WERI-Rb-1 (cell line): ENCODE results near the gene GNB1.

Experiments used
- DNase-seq: peaks from one replicate; pipeline ENCODE4 v3.0.0-alpha.2; 2020
- H3K27ac ChIP-seq: fragments of 250-450 bp; sonication (Bioruptor Pico); 2 replicates; pipeline ENCODE4 v1.5.1; 2020; ENCODE audit warnings: mild to moderate bottlenecking, moderate library complexity
- H3K27me3 ChIP-seq: fragments of 250-450 bp; sonication (Bioruptor Pico); 2 replicates; pipeline ENCODE4 v1.5.1; 2021; ENCODE audit warnings: mild to moderate bottlenecking, low read depth, moderate library complexity; ENCODE audit not compliant: insufficient read depth, severe bottlenecking
- H3K36me3 ChIP-seq: fragments of 250-450 bp; sonication (Bioruptor Pico); 2 replicates; pipeline ENCODE4 v1.5.1; 2020; ENCODE audit warnings: mild to moderate bottlenecking, moderate library complexity
- H3K4me3 ChIP-seq: 2 replicates; pipeline ENCODE4 v1.5.1; 2011; ENCODE audit warnings: low read depth, mild to moderate bottlenecking, control low read depth, low read length
- H3K9me3 ChIP-seq: fragments of 250-450 bp; sonication (Bioruptor Pico); 2 replicates; pipeline ENCODE4 v1.5.1; 2021; ENCODE audit warnings: mild to moderate bottlenecking, moderate library complexity; ENCODE audit not compliant: severe bottlenecking
- TF ChIP-seq, protein P1 (sequence below): IDR thresholded peaks from 2 replicates; pipeline ENCODE4 v1.5.1; 2011; ENCODE audit warnings: low read depth, mild to moderate bottlenecking, control low read depth, inconsistent platforms, low read length

GNB1 gene

DNA sequence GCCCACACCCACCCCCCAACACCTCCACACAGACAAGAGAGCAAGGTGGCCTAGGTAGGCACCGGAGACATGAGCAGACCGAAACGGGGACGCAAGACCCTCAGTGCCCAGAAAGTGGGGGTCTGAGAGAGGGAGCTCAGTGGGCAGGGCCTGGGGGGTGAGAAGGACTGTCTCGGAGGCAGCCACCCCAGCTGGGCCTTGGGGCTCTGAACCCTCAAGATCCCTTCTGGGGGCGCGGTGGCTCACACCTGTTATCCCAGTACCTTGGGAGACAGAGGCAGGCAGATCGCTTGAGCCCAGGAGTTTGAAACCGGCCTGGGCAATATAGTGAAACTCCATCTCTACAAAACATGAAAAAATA is 9.1 kb upstream of the GNB1 start:
- Histone ChIP-seq H3K36me3 (no peaks in the 10 kb centered on the region), H3K27me3 (no peaks in the 10 kb centered on the region), H3K9me3 (peaks cover 4% of the 10 kb centered on the region), H3K27ac (no peak overlapping the region), H3K4me3 (no peak overlapping the region)
- TF ChIP-seq, protein P1, sequence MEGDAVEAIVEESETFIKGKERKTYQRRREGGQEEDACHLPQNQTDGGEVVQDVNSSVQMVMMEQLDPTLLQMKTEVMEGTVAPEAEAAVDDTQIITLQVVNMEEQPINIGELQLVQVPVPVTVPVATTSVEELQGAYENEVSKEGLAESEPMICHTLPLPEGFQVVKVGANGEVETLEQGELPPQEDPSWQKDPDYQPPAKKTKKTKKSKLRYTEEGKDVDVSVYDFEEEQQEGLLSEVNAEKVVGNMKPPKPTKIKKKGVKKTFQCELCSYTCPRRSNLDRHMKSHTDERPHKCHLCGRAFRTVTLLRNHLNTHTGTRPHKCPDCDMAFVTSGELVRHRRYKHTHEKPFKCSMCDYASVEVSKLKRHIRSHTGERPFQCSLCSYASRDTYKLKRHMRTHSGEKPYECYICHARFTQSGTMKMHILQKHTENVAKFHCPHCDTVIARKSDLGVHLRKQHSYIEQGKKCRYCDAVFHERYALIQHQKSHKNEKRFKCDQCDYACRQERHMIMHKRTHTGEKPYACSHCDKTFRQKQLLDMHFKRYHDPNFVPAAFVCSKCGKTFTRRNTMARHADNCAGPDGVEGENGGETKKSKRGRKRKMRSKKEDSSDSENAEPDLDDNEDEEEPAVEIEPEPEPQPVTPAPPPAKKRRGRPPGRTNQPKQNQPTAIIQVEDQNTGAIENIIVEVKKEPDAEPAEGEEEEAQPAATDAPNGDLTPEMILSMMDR = no peak
- no peak for DNase-seq

DNA sequence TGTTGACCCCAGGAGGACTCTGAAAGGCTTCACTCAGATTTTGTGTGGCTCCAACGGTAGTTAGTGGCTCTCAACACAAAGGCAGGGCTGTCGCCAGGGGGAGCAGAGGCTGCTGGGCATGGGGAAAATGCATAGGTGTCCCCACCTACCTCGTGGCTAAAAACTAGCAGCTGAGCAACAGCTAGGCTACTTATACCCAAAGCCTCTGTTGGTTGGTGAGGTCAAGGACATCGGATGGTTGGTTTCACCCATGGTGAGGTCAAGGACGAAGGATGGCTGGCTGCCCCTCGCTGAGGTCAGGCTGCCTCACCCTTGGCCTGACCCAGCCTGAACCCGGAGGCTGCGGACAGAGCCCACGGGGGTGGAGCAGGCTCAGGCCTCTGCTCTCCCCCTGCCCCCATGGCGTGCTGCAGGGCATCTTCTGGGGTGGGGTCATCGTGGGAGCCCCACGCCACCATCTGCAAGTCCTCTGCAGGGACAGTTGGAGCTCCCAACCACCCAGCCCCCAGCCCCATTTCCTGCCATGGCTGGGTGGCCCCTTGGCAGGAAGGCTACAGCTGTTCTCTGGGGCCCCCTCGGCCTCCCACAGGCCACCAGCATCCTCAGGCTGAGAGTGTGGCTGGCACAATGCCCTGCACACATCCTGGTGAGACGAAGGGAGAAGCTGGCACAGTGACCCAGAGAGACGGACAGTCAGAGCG is 8.5 kb upstream of the GNB1 start:
- TF ChIP-seq, protein P1 = peak; percentile 43
- no peak for DNase-seq
- Histone ChIP-seq H3K27ac (no peak overlapping the region), H3K9me3 (peaks cover 4% of the 10 kb centered on the region), H3K27me3 (no peaks in the 10 kb centered on the region), H3K4me3 (no peak overlapping the region), H3K36me3 (no peaks in the 10 kb centered on the region)

DNA sequence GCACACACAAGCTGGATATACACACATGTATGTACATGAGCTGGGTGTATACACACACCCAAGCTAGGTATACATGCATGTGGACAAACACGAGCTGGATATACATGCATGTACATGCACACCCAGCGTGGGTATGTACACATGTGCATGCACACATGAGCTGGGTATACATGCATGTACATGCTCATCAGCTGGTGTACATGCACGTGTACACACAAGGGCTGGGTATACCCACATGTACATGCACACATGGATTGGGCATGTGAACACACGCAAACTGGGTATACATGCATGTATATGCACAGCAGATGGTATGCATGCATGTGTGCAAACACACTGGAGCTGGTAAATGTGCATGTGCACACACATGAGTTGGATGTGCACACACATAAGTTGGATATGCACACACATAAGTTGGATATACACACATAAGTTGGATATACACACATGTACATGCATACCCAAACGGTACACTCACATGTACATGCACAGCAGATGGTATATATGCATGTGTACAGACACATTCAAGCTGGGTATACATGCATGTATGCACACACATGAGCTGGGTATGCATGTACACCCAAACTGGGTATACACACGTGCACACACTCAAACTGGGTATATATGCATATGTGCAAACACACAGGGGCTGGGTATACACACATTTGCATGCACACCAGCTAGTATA is 7.5 kb upstream of the GNB1 start:
- Histone ChIP-seq H3K27me3 (no peaks in the 10 kb centered on the region), H3K9me3 (peaks cover 4% of the 10 kb centered on the region), H3K4me3 (no peak overlapping the region), H3K27ac (no peak overlapping the region), H3K36me3 (no peaks in the 10 kb centered on the region)
- DNase-seq = no peak
- TF ChIP-seq, protein P1 = no peak

DNA sequence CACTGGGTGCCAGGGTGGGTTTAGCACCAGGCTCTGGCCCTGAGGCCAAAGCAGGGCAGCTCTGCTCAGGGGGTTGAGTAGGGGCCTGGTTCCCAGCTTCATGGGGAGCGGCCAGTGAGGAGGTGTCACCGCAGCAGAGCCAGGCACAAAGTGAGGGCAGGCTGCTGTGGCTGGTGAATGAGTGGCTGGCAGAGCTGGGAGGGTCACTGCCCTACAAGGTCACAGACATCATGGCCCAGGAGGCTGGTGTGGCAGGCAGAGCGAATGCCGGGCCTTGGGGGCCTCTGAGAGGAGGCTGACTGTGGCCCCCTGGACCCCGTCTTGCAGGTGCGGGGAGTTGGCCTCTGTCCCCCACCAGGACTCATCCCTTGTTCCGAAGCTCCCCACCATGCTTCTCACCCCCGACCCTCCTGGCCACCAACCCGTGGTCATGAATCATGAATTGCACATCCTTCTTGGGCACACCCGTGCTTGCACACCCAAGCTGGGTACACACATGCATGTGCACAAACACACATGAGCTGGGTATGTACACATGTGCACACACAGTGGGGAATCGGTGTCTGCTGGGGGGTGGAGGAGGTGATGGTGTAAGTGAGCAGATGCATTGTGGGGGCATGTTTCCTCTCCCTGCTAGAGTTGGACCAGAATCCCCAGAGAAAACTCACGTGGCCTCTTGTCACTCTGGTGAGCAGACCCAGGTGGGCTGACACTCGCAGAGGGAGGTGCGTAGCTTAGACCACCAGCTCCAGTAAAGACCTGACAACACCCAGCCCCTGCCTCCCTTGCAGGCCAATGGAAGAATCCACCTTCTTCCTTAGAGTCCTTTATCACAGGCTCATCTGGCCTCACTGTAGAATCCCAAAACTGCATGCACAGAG is 4.8 kb upstream of the GNB1 start:
- no peak for DNase-seq
- Histone ChIP-seq H3K27ac (no peak overlapping the region), H3K4me3 (no peak overlapping the region)

DNA sequence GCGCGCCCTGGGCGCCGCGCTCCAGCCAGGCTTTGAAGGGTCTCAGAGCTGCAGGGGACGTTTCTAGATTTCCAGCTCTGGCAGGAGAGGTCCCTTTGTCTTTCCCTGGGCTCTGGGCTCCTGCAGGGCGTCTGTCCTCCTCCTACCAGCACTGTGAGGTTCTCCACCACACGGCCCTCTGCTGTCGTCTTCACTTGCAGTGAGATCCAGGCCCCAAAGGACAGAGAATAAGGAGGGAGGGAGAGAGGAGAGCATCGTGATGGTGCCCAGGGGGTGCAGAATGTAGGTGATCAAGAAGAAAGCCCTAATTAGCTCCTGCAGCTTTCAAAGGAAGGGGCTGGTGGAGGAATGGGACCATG is 4.2 kb upstream of the GNB1 start:
- Histone ChIP-seq H3K27ac (no peak overlapping the region), H3K36me3 (no peaks in the 10 kb centered on the region; the same call in 1 of the 2 replicates), H3K9me3 (no peaks in the 10 kb centered on the region), H3K27me3 (no peaks in the 10 kb centered on the region), H3K4me3 (no peak overlapping the region)
- TF ChIP-seq, protein P1 = no peak
- no peak for DNase-seq

More for the DNA sequence above, 4.8 kb upstream of the GNB1 start:
- H3K9me3 ChIP-seq = no peaks in the 10 kb centered on the region
- no peaks in the 10 kb centered on the region for H3K27me3 ChIP-seq
- TF ChIP-seq, protein P1 = no peak
- H3K36me3 ChIP-seq = no peaks in the 10 kb centered on the region
